ENCODE measurements around the gene MTO1.
"Not testable (repeated sequence)": the region's sequence is repeated elsewhere in the genome, so short reads cannot be mapped to it uniquely, and the experiment has no call there.

Gene MTO1

DNA sequence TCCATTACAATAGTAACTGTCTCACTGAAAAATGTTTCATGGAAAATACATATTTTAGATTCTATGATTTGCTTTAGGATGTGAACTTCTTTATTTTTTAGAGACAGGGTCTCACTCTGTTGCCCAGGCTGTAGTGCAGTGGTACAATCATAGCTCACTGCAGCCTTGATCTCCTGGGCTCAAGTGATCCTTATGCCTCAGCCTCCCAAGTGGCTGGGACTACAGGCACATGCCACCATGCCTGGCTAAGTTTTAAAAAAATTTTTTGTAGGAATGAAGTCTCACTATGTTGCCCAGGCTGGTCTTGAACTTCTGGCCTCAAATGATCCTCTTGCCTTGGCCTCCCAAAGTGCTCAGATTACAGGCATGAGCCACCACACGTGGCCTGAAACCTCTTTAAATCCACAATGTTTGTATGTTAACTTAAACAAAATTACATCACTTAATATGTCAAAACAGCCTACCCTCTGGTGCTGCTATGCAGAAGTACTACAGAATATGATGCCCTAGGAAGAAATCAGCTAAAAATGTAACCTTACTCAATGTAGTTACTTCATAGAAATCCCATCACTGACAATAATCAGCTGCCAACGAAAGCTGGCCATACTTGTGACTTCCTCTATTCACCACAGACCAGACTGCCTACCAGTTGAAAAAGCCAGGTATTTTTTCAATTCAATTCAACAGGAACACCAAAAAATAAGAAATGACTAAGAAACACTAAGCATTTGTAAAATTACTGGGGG is 41.7 kb downstream of the MTO1 start:
- DNase-seq (ENCODE audit: low spot score) = no peak

DNA sequence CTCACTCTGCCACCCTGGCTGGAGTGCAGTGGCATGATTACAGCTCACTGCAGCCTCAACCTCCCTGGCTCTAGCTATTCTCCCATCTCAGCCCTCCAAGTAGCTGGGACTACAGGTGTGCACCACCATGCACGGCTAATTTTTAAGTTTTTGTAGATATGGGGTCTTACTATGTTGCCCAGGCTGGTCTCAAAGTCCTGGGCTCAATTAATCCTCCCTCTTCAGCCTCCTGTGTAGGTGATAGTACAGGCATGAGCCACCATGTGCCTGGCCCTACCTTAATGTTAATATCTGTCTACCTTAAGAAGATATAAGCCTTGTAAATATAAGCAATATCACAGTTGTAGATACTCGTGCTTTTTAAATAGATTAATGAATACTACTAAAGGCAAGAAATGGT is 42.6 kb downstream of the MTO1 start:
- DNase-seq (ENCODE audit: low spot score) = no peak

DNA sequence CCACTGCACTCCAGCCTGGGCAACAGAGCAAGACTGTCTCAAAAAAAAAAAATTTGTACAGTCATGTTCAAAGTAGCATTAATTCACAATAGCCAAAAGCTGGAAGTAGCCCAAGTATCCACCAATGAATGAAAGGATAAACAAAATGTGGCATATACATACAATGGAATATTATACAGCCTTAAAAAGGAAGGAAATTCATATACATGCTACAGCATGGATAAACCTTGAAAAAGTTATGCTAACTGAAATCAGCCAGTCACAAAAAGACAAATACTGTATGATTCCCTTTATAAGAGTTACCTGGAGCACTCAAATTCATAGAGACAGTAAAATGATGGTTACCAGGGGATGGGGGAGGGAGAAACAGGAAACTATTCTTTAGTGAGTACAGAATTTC is 43.6 kb downstream of the MTO1 start:
- DNase-seq (ENCODE audit: low spot score) = no peak

DNA sequence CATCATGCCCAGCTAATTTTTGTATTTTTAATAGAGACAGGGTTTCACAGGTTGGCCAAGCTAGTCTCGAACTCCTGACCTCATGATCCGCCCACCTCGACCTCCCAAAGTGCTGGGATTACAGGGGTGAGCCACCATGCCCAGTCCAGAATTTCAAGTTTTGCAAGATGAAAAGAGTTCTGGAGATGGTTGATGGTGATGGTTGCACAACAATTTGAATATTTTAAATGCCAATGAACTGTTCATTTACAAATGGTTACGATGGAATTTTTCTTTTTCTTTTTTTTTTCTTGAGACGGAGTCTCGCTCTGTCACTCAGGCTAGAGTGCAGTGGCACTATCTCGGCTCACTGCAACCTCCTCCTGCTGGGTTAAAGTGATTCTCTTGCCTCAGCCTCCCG is 44.2 kb downstream of the MTO1 start:
- DNase-seq (ENCODE audit: low spot score) = not testable (repeated sequence)

DNA sequence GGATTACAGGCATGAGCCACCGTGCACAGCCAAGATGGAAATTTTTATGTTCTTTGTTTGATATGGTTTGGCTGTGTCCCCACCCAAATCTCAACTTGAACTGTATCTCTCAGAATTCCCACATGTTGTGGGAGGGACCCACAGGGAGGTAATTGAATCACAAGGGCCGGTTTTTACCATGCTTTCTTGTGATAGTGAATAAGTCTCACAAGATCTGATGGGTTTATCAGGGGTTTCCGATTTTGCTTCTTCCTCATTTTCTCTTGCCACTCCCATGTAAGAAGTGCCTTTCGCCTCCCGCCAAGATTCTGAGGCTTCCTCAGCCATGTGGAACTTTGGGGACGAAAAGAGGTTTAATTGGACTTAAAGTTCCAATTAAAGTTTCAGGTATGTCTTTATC is 44.7 kb downstream of the MTO1 start:
- DNase-seq (ENCODE audit: low spot score) = no peak

DNA sequence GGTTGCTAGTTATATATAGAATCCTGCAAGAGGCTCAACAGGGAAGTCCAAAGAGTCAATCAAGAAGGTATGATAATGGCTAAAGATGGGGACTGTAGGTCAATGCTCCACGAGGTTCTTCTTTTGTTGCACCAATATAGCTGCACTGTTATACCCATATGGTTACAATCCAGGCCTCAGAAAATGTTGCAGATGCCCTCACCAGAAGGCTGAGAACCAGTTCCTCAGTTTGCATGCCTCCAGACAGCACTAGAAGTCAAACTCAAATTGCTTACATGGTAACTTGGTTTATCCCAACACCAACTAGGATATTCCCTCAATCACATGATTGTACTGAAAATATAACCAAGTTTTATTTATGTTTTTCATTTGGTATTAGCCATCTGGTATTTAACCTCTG is 47.2 kb downstream of the MTO1 start:
- no peak for DNase-seq (ENCODE audit: low spot score)

DNA sequence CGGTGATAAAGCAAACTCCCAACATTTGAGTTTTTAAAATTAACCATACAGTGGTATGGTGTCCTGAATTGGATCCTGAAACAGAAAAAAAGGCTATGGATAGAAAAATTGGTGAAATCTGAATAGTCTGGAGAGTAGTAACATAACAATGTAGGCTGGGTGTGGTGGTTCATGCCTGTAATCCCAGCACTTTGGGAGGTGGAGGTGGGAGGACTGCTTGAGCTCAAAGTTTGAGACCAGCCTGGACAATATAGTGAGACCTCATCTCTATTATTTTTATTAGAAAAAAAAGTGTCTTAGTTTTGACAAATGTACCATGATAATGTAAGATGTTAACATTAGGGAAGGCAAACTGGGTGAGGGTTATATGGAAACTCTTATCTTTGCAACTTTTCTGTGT is 48.3 kb downstream of the MTO1 start:
- no peak for DNase-seq (ENCODE audit: low spot score)

DNA sequence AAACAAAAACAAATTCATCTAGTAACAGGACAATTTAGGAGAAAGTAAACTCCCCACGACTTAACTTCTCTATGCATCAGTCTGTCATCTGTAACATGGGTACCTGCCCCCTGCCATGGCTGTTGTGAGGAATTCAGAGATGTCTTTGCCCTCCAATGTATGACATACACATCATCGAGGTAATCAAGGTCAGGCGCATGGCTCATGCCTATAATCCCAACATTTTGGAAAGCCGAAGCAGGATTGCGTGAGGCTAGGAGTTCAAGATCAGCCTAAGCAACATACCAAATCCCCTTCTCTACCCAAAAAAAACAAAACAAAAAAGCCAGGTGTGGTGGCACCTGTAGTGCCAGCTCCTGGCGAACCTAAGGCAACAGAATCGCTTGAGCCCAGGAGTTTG is 50.3 kb downstream of the MTO1 start:
- DNase-seq (ENCODE audit: low spot score) = no peak

DNA sequence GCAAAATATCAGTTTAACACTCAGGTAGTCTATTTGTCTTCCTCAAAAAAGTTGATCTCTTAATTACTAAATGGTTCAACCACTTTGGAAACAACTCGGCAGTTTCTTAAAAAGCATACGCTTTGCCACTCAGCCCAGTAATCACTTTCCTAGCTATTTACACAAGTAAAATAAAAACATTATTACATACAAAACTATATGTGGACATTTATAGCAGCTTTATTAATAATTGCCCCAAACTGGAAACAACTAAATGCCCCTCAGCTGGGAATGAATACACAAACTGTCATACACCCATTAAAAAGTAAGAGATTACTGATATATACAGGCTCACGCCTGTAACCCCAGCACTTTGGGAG is 51.9 kb downstream of the MTO1 start:
- DNase-seq (ENCODE audit: low spot score) = no peak

DNA sequence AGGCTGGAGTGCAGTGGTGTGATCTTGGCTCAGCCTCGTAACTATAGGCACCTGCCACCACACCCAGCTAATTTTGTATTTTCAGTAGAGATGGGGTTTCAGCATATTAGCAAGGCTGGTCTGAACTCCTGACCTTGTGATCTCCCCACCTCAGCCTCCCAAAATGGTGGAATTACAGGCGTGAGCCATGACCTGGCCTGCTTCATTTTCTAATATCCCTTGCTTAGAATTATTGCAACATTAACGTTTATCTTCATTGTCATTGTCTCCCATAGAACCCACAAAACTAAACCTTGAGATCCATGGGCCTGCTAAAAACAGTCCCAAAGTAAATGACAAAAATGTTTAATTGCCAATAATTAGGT is 53.2 kb downstream of the MTO1 start:
- DNase-seq (ENCODE audit: low spot score) = no peak

DNA sequence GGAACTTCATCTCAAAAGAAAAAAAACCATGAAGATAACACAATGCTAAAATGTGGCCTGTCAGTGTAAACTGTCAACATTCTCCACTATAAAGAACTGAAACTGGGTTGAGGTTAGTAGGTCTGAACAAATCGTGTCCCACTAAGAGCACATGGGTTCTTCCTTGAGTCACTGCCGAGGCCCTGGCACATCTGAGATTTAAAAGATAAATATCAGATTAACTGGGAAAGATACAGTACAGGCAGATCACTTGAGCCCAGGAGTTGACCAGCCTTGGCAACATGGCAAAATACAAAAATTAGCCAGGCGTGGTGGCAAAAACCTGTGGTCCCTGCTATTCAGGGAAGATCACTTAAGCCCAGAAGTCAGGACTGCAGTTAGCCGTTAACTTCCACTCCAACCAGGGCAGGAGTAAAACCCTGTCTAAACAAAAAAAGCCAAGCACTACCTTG is 53.7 kb downstream of the MTO1 start:
- DNase-seq (ENCODE audit: low spot score) = no peak

DNA sequence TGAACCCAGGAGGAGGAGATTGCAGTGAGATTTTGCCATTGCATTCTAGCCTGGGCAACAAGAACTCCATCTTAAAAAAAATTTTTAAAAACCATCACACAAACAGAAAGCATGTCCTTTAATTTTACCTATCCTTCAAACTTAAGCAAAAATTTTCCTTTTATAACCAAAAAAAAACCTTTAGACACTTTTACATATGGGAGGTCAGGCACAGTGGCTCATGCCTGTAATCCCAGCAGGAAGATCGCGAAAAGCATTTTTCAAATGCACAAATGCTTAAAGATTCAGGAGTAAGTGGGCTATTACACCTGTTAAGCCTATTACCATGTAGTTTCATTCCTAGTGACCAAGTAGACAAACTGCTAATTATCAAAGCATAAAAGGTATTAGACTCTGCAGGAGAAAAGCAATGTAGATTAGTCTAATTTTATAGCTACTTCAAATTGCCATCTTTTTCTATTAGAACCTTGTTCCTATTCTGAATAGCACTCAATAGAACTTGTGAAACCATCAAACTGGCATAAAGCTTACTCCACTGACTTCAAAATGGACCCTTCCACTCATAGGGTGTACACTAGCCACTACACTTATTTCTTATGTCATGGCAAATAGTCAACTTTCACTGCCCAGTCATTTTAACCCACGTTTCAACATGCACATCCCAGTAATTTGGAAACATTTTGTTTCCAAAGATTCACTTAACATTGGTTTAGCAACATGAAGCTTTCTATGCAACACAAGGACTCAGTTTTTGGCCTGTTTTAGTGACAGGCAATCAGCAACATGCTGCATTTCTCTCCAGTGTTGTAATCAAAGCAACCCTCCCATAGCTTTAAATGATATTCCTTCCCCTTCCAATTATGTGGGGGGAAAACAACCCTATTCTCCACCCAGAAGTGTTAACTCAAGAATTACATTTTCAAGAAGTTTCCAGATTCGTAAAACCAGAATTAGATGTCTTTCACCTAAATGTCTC is 55.3 kb downstream of the MTO1 start:
- no peak for DNase-seq (ENCODE audit: low spot score)

DNA sequence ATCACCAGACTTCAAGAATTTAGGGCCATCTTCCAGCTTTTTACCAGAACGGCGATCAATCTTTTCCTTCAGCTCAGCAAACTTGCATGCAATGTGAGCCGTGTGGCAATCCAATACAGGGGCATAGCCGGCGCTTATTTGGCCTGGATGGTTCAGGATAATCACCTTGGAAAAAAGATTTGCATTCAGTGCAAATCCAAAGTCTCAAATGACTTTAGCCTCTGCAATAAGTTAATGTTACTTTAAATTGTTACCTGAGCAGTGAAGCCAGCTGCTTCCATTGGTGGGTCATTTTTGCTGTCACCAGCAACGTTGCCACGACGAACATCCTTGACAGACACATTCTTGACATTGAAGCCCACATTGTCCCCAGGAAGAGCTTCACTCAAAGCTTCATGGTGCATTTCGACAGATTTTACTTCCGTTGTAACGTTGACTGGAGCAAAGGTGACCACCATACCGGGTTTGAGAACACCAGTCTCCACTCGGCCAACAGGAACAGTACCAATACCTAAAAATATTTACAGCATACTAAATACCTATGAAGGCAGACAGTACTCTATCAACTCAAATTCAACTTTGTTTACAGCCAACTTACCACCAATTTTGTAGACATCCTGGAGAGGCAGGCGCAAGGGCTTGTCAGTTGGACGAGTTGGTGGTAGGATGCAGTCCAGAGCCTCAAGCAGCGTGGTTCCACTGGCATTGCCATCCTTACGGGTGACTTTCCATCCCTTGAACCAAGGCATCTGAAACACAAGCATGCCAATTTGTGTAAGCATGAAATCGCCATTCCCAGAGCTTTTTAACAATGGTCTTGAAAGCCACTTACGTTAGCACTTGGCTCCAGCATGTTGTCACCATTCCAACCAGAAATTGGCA is 56.8 kb downstream of the MTO1 start:
- not testable (repeated sequence) for DNase-seq (ENCODE audit: low spot score)

DNA sequence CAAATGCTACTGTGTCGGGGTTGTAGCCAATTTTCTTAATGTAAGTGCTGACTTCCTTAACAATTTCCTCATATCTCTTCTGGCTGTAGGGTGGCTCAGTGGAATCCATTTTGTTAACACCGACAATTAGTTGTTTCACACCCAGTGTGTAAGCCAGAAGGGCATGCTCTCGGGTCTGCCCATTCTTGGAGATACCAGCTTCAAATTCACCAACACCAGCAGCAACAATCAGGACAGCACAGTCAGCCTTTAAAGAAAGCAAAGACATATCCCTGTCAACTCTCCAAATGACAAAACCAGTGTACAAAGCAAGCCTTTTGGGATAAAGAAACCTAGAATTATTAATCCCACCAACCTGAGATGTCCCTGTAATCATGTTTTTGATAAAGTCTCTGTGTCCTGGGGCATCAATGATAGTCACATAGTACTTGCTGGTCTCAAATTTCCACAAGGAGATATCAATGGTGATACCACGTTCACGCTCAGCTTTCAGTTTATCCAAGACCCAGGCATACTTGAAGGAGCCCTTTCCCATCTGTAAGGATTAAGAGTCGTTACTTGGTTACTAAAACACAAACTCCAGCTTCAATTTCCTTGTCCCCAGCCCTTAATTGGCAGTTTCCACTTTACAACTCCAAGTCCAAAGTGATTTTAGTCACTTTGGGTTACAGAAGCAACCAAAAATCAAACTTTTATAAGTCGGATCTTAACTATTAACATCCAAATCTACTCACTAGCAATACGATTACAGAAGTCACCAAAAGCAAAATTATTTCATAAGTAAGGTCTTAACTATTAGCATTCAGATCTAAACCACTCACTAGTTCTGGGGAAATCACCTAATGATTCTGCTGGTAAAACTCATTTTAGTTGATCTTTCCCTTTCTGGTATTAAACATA is 57.7 kb downstream of the MTO1 start:
- DNase-seq (ENCODE audit: low spot score) = not testable (repeated sequence)

DNA sequence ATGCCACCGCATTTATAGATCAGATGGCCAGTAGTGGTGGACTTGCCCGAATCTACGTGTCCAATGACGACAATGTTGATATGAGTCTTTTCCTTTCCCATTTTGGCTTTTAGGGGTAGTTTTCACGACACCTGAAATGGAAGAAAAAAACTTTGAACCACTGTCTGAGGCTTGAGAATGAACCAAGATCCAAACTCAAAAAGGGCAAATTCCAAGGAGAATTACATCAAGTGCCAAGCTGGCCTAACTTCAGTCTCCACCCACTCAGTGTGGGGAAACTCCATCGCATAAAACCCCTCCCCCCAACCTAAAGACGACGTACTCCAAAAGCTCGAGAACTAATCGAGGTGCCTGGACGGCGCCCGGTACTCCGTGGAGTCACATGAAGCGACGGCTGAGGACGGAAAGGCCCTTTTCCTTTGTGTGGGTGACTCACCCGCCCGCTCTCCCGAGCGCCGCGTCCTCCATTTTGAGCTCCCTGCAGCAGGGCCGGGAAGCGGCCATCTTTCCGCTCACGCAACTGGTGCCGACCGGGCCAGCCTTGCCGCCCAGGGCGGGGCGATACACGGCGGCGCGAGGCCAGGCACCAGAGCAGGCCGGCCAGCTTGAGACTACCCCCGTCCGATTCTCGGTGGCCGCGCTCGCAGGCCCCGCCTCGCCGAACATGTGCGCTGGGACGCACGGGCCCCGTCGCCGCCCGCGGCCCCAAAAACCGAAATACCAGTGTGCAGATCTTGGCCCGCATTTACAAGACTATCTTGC is 58.6 kb downstream of the MTO1 start:
- DNase-seq (ENCODE audit: low spot score) = peak; percentile 61

DNA sequence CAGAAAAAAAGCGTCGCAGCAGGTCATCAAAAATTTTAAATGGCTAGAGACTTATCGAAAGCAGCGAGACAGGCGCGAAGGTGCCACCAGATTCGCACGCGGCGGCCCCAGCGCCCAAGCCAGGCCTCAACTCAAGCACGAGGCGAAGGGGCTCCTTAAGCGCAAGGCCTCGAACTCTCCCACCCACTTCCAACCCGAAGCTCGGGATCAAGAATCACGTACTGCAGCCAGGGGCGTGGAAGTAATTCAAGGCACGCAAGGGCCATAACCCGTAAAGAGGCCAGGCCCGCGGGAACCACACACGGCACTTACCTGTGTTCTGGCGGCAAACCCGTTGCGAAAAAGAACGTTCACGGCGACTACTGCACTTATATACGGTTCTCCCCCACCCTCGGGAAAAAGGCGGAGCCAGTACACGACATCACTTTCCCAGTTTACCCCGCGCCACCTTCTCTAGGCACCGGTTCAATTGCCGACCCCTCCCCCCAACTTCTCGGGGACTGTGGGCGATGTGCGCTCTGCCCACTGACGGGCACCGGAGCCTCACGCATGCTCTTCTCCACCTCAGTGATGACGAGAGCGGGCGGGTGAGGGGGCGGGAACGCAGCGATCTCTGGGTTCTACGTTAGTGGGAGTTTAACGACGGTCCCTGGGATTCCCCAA is 59.3 kb downstream of the MTO1 start, which contains the start of gene EEF1A1:
Gene EEF1A1, minus strand, starts transcription at position 345 of the 663 bp plus-strand sequence. CDS start 1,006 bp downstream, outside the sequence.
- peak; percentile 91 for DNase-seq (ENCODE audit: low spot score)

DNA sequence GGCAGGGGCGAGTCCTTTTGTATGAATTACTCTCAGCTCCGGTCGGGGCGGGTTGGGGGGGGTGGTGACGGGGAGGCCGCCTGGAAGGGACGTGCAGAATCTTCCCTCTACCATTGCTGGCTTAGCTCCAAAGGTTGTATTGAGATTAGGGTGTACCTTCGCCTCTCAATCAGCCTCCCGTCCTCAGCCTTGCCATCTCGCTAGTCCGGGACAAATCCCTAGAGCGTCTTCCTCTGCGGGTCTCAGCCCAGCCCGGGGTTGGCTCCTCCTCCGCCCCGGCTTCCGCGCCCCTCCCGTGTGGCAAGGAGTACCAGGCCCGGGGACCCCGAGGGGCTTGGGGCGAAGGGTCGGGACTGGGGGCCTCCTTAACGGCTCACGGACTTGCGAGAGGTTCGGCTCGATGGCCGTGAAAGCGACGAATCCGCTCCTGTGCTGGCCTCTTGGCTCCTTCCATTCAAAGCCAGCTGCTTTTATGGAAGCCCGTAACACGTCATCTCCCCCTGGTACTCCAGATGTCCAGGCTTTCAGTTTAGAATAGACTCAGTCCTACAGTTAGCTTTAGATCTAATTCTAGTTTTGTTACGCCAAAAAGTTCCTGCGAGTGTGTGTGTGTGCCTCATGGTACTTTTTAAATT is 59.9 kb downstream of the MTO1 start:
- DNase-seq (ENCODE audit: low spot score) = peak; percentile 88

DNA sequence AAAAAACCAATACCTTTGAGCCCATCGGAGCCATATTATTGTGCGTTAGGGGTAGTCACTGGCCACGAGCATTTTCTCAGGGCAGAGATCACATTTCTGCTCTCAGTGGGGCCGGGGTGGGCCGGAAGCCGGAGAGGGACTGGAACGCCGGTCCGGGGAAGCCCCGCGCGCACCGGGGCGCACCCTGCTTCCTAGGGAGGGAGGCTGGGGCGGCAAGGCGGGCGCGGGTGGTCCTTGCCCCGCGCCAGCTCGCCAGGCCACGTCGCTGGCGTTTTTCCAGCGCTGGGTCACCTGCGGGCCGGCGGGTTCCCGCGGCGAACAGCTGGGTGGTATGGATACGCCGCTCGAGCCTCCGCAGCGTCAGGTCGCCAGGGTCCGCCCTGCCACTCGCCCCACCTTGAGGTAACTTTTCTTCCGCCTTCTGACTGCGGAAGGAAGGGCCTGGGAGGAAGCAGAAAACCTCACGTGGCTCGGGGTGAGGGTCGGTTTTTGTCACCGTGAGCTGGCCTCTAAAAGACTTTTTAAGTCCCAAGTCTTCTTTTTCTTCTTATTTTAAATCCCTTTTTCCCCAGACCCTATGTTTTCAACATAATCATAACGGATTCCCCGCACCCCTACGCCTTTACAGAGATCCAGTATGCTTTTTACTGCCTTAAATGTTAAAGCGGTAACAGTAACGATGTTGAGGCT is 62.0 kb downstream of the MTO1 start:
- DNase-seq (ENCODE audit: low spot score) = no peak

Measured in D341Med (cell line).